WTC11 (cell line): ENCODE results near the gene LRRC31. TPM values are rescaled to one million over a fixed set of nuclear protein-coding genes. Genes with fewer than 3 reads are reported as not detected.

Experiments
- ATAC-seq: fragments of 200-7000 bp; cut with Tn5 transposase; 2 replicates; pipeline ENCODE4 v1.10.0; 2021; ENCODE audit warnings: mild to moderate bottlenecking, moderate library complexity
- CTCF ChIA-PET: fragments of 300-600 bp; sonication (Branson Sonifier 250); formaldehyde crosslinking; loops from one replicate; lab custom pipeline; 2021; ENCODE audit warnings: antibody characterized with exemption; lab: Charles Lee
- POLR2A ChIA-PET: fragments of 350-600 bp; sonication (Branson Sonifier 250); formaldehyde crosslinking; loops from one replicate; lab custom pipeline; 2021; ENCODE audit warnings: antibody characterized with exemption; lab: Charles Lee
- DNase-seq: peaks from one replicate; pipeline ENCODE4 v3.0.0; 2021; ENCODE audit warnings: low spot score
- H3K27ac Mint-ChIP-seq: 2 replicates; pipeline ENCODE4 v1.8.0; 2021; ENCODE audit warnings: mixed read lengths
- H3K27me3 Mint-ChIP-seq: 2 replicates; pipeline ENCODE4 v1.8.0; 2021; ENCODE audit warnings: low read depth, mild to moderate bottlenecking, moderate library complexity, mixed read lengths
- H3K36me3 Mint-ChIP-seq: 2 replicates; pipeline ENCODE4 v1.8.0; 2021; ENCODE audit warnings: mixed read lengths
- H3K4me1 Mint-ChIP-seq: 2 replicates; pipeline ENCODE4 v1.8.0; 2022; ENCODE audit warnings: mixed read lengths
- H3K4me3 Mint-ChIP-seq: 2 replicates; pipeline ENCODE4 v1.8.0; 2021; ENCODE audit warnings: mild to moderate bottlenecking, moderate library complexity, mixed read lengths
- H3K9me3 Mint-ChIP-seq: 2 replicates; pipeline ENCODE4 v1.8.0; 2021; ENCODE audit warnings: mixed read lengths
- ATF6 ChIP-seq: sonication (generic); formaldehyde crosslinking; IDR thresholded peaks from 2 replicates; pipeline ENCODE4 v1.8.1; 2023; ENCODE audit warnings: mild to moderate bottlenecking, missing genetic modification reagents
- CDX4 ChIP-seq: fragments of 250-450 bp; sonication (Bioruptor Pico); IDR thresholded peaks from 2 replicates; pipeline ENCODE4 v1.9.0; 2021; ENCODE audit warnings: moderate library complexity, mild to moderate bottlenecking, inconsistent platforms, borderline replicate concordance
- CREB1 ChIP-seq: sonication (generic); formaldehyde crosslinking; IDR thresholded peaks from 2 replicates; pipeline ENCODE4 v1.8.0; 2023; ENCODE audit warnings: mild to moderate bottlenecking, missing genetic modification reagents
- CREM ChIP-seq: sonication (generic); formaldehyde crosslinking; IDR thresholded peaks from 2 replicates; pipeline ENCODE4 v1.8.1; 2022; ENCODE audit warnings: mild to moderate bottlenecking, missing genetic modification reagents, moderate library complexity
- CTCF ChIP-seq: fragments of 200-600 bp; IDR thresholded peaks from 2 replicates; pipeline ENCODE4 v1.8.0; 2022; ENCODE audit warnings: antibody characterized with exemption
- E2F1 ChIP-seq: sonication (generic); formaldehyde crosslinking; IDR thresholded peaks from 2 replicates; pipeline ENCODE4 v1.8.0; 2022; ENCODE audit warnings: mild to moderate bottlenecking, missing genetic modification reagents
- E2F4 ChIP-seq: sonication (generic); formaldehyde crosslinking; IDR thresholded peaks from 2 replicates; pipeline ENCODE4 v1.8.1; 2022; ENCODE audit warnings: low read depth, mild to moderate bottlenecking, moderate library complexity, missing genetic modification reagents, borderline replicate concordance
- EMX1 ChIP-seq: fragments of 250-450 bp; sonication (Bioruptor Pico); IDR thresholded peaks from 2 replicates; pipeline ENCODE4 v1.8.0; 2021; ENCODE audit warnings: mild to moderate bottlenecking
- ETV6 ChIP-seq: sonication (generic); formaldehyde crosslinking; IDR thresholded peaks from 2 replicates; pipeline ENCODE4 v1.8.1; 2022; ENCODE audit warnings: mild to moderate bottlenecking, missing genetic modification reagents
- FOXP1 ChIP-seq: sonication (generic); formaldehyde crosslinking; IDR thresholded peaks from 2 replicates; pipeline ENCODE4 v1.8.0; 2022; ENCODE audit warnings: missing genetic modification reagents, mild to moderate bottlenecking, moderate library complexity, borderline replicate concordance
- FOXP4 ChIP-seq: sonication (generic); formaldehyde crosslinking; IDR thresholded peaks from 2 replicates; pipeline ENCODE4 v1.8.0; 2022; ENCODE audit warnings: mild to moderate bottlenecking, missing genetic modification reagents
- GABPB1 ChIP-seq: sonication (generic); formaldehyde crosslinking; IDR thresholded peaks from 2 replicates; pipeline ENCODE4 v1.8.1; 2023; ENCODE audit warnings: mild to moderate bottlenecking, missing genetic modification reagents
- KAT7 ChIP-seq: sonication (generic); formaldehyde crosslinking; IDR thresholded peaks from 2 replicates; pipeline ENCODE4 v1.8.1; 2023; ENCODE audit warnings: missing genetic modification reagents, mild to moderate bottlenecking, borderline replicate concordance
- MAX ChIP-seq: sonication (generic); formaldehyde crosslinking; IDR thresholded peaks from 2 replicates; pipeline ENCODE4 v1.8.0; 2022; ENCODE audit warnings: mild to moderate bottlenecking, missing genetic modification reagents
- OVOL2 ChIP-seq: fragments of 250-450 bp; sonication (Bioruptor Pico); IDR thresholded peaks from 2 replicates; pipeline ENCODE4 v1.9.0; 2021; ENCODE audit warnings: mild to moderate bottlenecking, borderline replicate concordance
- PREB ChIP-seq: sonication (generic); formaldehyde crosslinking; IDR thresholded peaks from 2 replicates; pipeline ENCODE4 v1.8.1; 2022; ENCODE audit warnings: mild to moderate bottlenecking, missing genetic modification reagents, moderate library complexity, borderline replicate concordance
- PRRX2 ChIP-seq: fragments of 250-450 bp; sonication (Bioruptor Pico); IDR thresholded peaks from 2 replicates; pipeline ENCODE4 v1.8.0; 2021; ENCODE audit warnings: mild to moderate bottlenecking
- RORB ChIP-seq: fragments of 250-450 bp; sonication (Bioruptor Pico); IDR thresholded peaks from 2 replicates; pipeline ENCODE4 v1.9.0; 2021; ENCODE audit warnings: mild to moderate bottlenecking
- SMAD3 ChIP-seq: sonication (generic); formaldehyde crosslinking; IDR thresholded peaks from 2 replicates; pipeline ENCODE4 v1.8.0; 2022; ENCODE audit warnings: missing genetic modification reagents, mild to moderate bottlenecking, borderline replicate concordance
- TCF7 ChIP-seq: sonication (generic); formaldehyde crosslinking; IDR thresholded peaks from 2 replicates; pipeline ENCODE4 v1.8.0; 2022; ENCODE audit warnings: mild to moderate bottlenecking, low read depth, missing genetic modification reagents, moderate library complexity
- TEAD4 ChIP-seq: sonication (generic); formaldehyde crosslinking; IDR thresholded peaks from 2 replicates; pipeline ENCODE4 v1.8.0; 2022; ENCODE audit warnings: mild to moderate bottlenecking, missing genetic modification reagents
- TP53 ChIP-seq: sonication (generic); formaldehyde crosslinking; IDR thresholded peaks from 2 replicates; pipeline ENCODE4 v1.8.1; 2023; ENCODE audit warnings: mild to moderate bottlenecking, missing genetic modification reagents
- USF1 ChIP-seq: sonication (generic); formaldehyde crosslinking; IDR thresholded peaks from 2 replicates; pipeline ENCODE4 v1.8.0; 2022; ENCODE audit warnings: mild to moderate bottlenecking, missing genetic modification reagents
- ZNF263 ChIP-seq: sonication (generic); formaldehyde crosslinking; IDR thresholded peaks from 2 replicates; pipeline ENCODE4 v1.8.1; 2022; ENCODE audit warnings: low read depth, mild to moderate bottlenecking, moderate library complexity, missing genetic modification reagents
- total RNA-seq: library from RNA; stranded (reverse); gene quantifications from 3 replicates; pipeline ENCODE4 v1.2.3, GENCODE V29; 2021

The LRRC31 gene
- total RNA-seq, 1 experiment from 2014 or later = not detected

- peaks cover 34% of the 10 kb centered on the region for H3K4me1 Mint-ChIP-seq
- peak; percentile 55 for ATAC-seq
- H3K36me3 Mint-ChIP-seq = peaks cover 11% of the 10 kb centered on the region
- 0 out of 2 replicates have a peak overlapping the region, but pooled peaks have one; percentile 6 for H3K27ac Mint-ChIP-seq
- ChIA-PET CTCF (interaction anchor here (0.5 to 1.4 kb wide), 9 partner anchors 10 to 1529 kb away, joined by 3 to 7 read pairs (median 3); no protein-coding TSS in a partner anchor), POLR2A (no interaction called here)
- H3K4me3 Mint-ChIP-seq = peak overlapping the region; percentile 75
- peak; percentile 71 for DNase-seq
- H3K27me3 Mint-ChIP-seq = peaks cover 48% of the 10 kb centered on the region
- H3K9me3 Mint-ChIP-seq = peaks cover 16% of the 10 kb centered on the region
- TF ChIP-seq E2F4 = no peak
- TF ChIP-seq OVOL2 (CRISPR knock-in tag) = no peak
- no peak for TF ChIP-seq SMAD3 (CRISPR knock-in tag)
- TF ChIP-seq CREM = no peak
- TF ChIP-seq ETV6 = no peak
- TF ChIP-seq ATF6 (CRISPR knock-in tag) = no peak
- no peak for TF ChIP-seq TP53 (CRISPR knock-in tag)
- TF ChIP-seq RORB = no peak
- TF ChIP-seq ZNF263 = no peak
- TF ChIP-seq E2F1 = no peak
- no peak for TF ChIP-seq PRRX2 (CRISPR knock-in tag)
- no peak for TF ChIP-seq PREB (CRISPR knock-in tag)
- TF ChIP-seq TEAD4 (CRISPR knock-in tag) = no peak
- TF ChIP-seq FOXP1 (CRISPR knock-in tag) = no peak
- TF ChIP-seq KAT7 = no peak
- TF ChIP-seq USF1 = peak; percentile 86
- TF ChIP-seq CREB1 (CRISPR knock-in tag) = no peak
- no peak; the same call in 1 of the 2 replicates for TF ChIP-seq CTCF
- TF ChIP-seq CDX4 = no peak
- no peak for TF ChIP-seq TCF7 (CRISPR knock-in tag)
- TF ChIP-seq FOXP4 (CRISPR knock-in tag) = no peak
- TF ChIP-seq GABPB1 (CRISPR knock-in tag) = no peak
- TF ChIP-seq MAX (CRISPR knock-in tag) = peak; percentile 93
- no peak for TF ChIP-seq EMX1
Observed at GRCh38 chr3:169813757-169814517, 55.8 kb downstream of the LRRC31 start.
